BLaER1 treated with 17β-estradiol and CSF1 and Interleukin-3, amounts not matched to agents 10 nM and 100 nM (cell line): ENCODE data around the gene AKR1C2.
"Not testable (repeated sequence)": the region's sequence is repeated elsewhere in the genome, so short reads cannot be mapped to it uniquely, and the experiment has no call there.

Experiments
- H3K27ac ChIP-seq, 11 experiments: shearing (Covaris generic); formaldehyde crosslinking; 2 replicates each; pipeline ENCODE4 v1.8.1; 2022
- H3K27me3 ChIP-seq, 11 experiments: shearing (Covaris generic); formaldehyde crosslinking; 2 replicates each; pipeline ENCODE4 v1.8.1; 2022
- H3K36me3 ChIP-seq, 11 experiments: shearing (Covaris generic); formaldehyde crosslinking; 2 replicates each; pipeline ENCODE4 v1.8.1; 2022
- H3K4me1 ChIP-seq, 10 experiments: shearing (Covaris generic); formaldehyde crosslinking; 2 replicates each; pipeline ENCODE4 v1.8.1; 2022
- H3K4me2 ChIP-seq, 11 experiments: shearing (Covaris generic); formaldehyde crosslinking; 2 replicates each; pipeline ENCODE4 v1.8.1; 2022
- H3K4me3 ChIP-seq, 10 experiments: shearing (Covaris generic); formaldehyde crosslinking; 2 replicates each; pipeline ENCODE4 v1.8.1; 2022
- H3K9ac ChIP-seq, 11 experiments: shearing (Covaris generic); formaldehyde crosslinking; 2 replicates each; pipeline ENCODE4 v1.8.1; 2022
- H3K9me3 ChIP-seq, 11 experiments: shearing (Covaris generic); formaldehyde crosslinking; replicated peaks in 1 of 11; 2 replicates each; pipeline ENCODE4 v1.8.1; 2022
- H4K20me1 ChIP-seq, 11 experiments: shearing (Covaris generic); formaldehyde crosslinking; 2 replicates each; pipeline ENCODE4 v1.8.1; 2022
- Cebpa-rat ChIP-seq, 11 experiments: shearing (Covaris generic); IDR thresholded peaks; 2 replicates each; pipeline ENCODE4 v1.8.1; 2022

AKR1C2 gene

DNA sequence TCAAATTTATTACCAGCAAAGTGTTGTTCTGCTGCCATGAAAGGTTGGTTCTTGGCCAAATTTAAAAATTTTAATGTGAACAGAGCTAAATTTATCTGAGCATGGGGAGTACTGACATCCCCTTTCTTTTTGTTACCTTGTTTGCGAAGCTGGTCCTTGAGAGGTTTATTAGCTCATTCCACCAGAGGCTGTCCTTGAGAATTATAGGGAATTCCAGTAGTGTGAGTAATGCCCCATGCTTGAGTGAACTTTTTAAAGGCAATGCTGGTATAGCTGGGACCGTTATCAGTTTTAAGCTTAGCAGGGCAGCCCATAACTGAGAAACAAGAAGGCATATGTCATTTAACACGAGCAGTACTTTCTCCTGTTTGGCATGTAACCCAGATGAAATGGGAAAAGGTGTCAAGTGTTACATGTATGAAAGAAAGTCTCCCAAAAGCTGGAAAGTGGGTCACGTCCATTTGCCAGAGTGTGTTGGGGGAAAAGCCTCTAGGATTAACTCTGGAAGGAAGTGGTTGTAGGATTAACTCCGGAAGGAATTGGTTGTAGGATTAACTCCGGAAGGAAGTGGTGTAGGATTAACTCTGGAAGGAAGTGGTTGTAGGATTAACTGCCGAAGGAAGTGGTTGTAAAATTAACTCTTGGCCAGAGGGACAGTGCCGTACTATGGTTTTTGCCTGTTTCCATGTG lies 37.3 kb upstream of the AKR1C2 start:
- Histone ChIP-seq H3K27ac (no peak overlapping the region), H3K36me3 (no peaks in the 10 kb centered on the region), H3K4me1 (peaks cover 8 to 15% (median 11%) of the 10 kb centered on the region in 10 experiments; a peak in 16 of 20 replicates), H3K4me2 (peak overlapping the region; percentile 40 to 63 (median 55)), H3K27me3 (no peaks in the 10 kb centered on the region), H3K4me3 (peak overlapping the region in 2 of 10 experiments; percentile 11 to 18; a peak in 1 of 20 replicates), H3K9me3 (peaks cover 26 to 65% (median 38%) of the 10 kb centered on the region in 11 experiments), H3K9ac (no peak overlapping the region), H4K20me1 (no peaks in the 10 kb centered on the region)
- TF ChIP-seq Cebpa-rat (IDR thresholded peaks at IDR 0.05), result no peak

DNA sequence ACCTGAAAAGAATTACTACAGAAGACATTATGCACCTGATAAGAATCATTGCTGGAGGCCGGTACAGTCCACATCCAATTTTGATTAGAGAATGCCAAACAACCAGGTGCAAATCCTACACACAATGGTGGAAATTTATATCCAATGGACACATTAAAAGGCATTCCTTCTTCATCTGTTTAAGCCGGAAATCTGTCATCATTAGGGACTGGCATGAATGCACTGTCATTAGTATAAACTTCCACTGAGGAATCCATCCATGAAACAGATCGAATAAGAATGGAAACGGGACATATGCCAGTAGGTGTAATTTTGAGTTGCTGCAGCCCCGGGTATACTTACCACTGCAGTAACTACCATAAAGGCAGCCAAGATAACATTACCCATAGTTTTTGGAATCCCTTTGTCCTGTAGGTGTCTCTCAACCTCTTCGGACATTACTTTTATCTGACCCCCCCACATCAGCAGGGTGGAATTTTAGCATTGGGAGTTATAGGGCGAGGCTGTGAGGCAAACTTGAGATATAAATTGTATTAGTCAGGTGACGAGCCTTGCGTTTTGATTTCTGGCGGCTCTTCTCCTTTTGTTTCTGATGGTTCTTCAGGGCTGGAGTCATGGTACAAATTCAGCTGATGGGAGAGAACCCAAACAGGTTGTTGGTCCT lies 36.5 kb upstream of the AKR1C2 start:
- no peak for TF ChIP-seq Cebpa-rat (IDR thresholded peaks at IDR 0.05)
- Histone ChIP-seq H4K20me1 (no peaks in the 10 kb centered on the region), H3K4me2 (no peak overlapping the region), H3K27me3 (no peaks in the 10 kb centered on the region), H3K4me3 (no peak overlapping the region), H3K36me3 (no peaks in the 10 kb centered on the region), H3K9ac (no peak overlapping the region), H3K4me1 (peaks cover 8 to 15% (median 11%) of the 10 kb centered on the region in 10 experiments; a peak in 16 of 20 replicates), H3K9me3 (peaks cover 27 to 65% (median 38%) of the 10 kb centered on the region in 11 experiments), H3K27ac (no peak overlapping the region)

DNA sequence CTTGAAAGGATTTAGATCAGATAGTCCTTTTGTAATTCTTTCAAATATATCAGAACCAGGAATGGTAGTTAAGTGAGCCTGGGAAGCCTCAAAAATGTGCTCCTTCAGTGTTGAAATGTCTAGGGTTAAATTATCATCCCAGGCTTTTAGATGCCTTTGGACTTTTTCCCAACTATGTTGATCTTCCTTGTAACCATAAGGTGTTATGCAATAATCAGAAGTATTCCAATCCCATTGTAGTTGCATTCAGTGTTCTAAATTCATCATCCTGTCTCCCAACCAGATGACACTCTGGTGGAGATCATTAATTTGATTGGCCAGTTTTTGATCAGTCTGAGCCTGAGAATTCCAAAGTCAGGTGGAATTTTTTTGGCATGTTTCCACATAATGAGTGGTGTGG lies 35.1 kb upstream of the AKR1C2 start:
- no peak overlapping the region for H3K4me3 ChIP-seq
- H3K36me3 ChIP-seq, result no peaks in the 10 kb centered on the region
- H3K27me3 ChIP-seq, result no peaks in the 10 kb centered on the region
- H3K9me3 ChIP-seq, result peaks cover 36 to 72% (median 52%) of the 10 kb centered on the region in 11 experiments
- H3K27ac ChIP-seq, result no peak overlapping the region
- no peaks in the 10 kb centered on the region for H4K20me1 ChIP-seq
- peaks cover 8 to 15% (median 11%) of the 10 kb centered on the region in 10 experiments; a peak in 16 of 20 replicates for H3K4me1 ChIP-seq
- H3K9ac ChIP-seq, result no peak overlapping the region
- 0 out of 22 replicates have a peak, but pooled peaks of 1 of the 11 experiments have one; percentile 10 for TF ChIP-seq Cebpa-rat (IDR thresholded peaks at IDR 0.05)
- H3K4me2 ChIP-seq, result no peak overlapping the region

DNA sequence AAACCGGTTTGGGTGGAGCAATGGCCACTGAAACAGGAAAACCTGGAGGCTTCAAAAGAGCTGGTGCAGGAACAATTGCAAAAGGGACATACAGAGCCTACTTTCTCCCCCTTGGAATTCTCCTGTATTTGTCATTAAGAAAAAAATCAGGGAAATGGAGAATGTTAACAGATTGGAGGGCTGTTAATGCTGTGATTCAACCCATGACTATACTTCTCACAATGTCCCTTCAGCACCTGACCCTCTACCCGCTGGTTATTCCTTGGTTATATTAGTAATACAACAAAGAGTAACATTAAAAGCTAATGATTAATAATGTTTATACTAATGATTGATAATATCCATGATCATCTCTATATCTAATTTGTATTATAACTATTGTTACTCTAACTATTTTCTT lies 34.4 kb upstream of the AKR1C2 start:
- no peak overlapping the region for H3K4me3 ChIP-seq
- no peaks in the 10 kb centered on the region for H3K36me3 ChIP-seq
- no peak overlapping the region for H3K4me2 ChIP-seq
- H3K27ac ChIP-seq, result no peak overlapping the region
- no peak for TF ChIP-seq Cebpa-rat (IDR thresholded peaks at IDR 0.05)
- H3K4me1 ChIP-seq, result peaks cover 8 to 15% (median 11%) of the 10 kb centered on the region in 10 experiments; a peak in 16 of 20 replicates
- H3K9me3 ChIP-seq, result peaks cover 42 to 76% (median 58%) of the 10 kb centered on the region in 11 experiments
- H3K27me3 ChIP-seq, result no peaks in the 10 kb centered on the region
- H4K20me1 ChIP-seq, result no peaks in the 10 kb centered on the region
- H3K9ac ChIP-seq, result no peak overlapping the region

DNA sequence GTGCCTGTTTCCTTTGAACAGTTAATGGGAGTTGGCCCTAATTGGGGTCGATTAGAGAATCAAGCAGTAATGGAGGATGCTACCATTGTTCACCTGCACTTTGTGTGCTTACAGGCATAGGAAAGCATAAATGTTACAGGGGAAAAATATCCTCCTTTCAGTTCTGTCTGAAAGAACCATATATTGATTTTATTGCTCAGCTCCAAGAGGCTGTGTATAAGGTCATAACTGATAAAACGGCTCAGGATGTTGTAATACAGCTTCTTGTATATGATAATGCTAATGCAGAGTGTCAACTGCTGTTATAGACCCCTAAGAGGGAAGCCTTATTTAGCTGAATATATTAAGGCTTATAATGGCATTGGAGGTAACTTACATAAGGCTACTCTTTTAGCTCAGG lies 32.9 kb upstream of the AKR1C2 start:
- Histone ChIP-seq H3K4me3 (no peak overlapping the region), H3K4me2 (no peak overlapping the region), H3K27ac (no peak overlapping the region), H3K27me3 (no peaks in the 10 kb centered on the region), H3K36me3 (no peaks in the 10 kb centered on the region), H3K9ac (no peak overlapping the region), H3K9me3 (peaks cover 50 to 75% (median 59%) of the 10 kb centered on the region in 11 experiments), H4K20me1 (no peaks in the 10 kb centered on the region), H3K4me1 (peaks cover 3 to 10% (median 7%) of the 10 kb centered on the region in 10 experiments; a peak in 16 of 20 replicates)
- no peak for TF ChIP-seq Cebpa-rat (IDR thresholded peaks at IDR 0.05)

DNA sequence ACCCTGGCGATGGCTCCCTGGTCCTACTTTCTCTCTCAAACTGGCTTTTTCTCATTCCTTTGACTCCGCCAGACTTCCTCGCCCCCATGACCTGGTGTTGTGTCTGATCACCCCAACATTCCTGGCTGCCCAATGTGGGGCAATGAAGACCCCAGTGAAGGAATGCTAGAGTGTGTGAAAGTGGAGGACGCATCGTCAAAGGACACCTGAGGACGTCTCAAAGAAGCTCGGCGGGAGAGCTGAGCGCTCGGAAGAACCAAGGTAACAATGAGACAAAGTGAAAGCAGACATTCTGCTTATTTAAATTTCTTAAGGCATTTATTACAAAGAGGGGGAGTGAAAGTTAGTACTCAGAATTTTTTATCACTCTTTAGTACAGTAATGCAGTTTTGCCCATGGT lies 31.7 kb upstream of the AKR1C2 start:
- Histone ChIP-seq H3K27ac (no peak overlapping the region), H3K4me3 (no peak overlapping the region), H3K4me2 (no peak overlapping the region), H3K27me3 (no peaks in the 10 kb centered on the region), H3K9me3 (peaks cover 52 to 75% (median 59%) of the 10 kb centered on the region in 11 experiments), H3K4me1 (no peaks in the 10 kb centered on the region), H4K20me1 (no peaks in the 10 kb centered on the region), H3K36me3 (no peaks in the 10 kb centered on the region), H3K9ac (no peak overlapping the region)
- TF ChIP-seq Cebpa-rat (IDR thresholded peaks at IDR 0.05), result no peak

DNA sequence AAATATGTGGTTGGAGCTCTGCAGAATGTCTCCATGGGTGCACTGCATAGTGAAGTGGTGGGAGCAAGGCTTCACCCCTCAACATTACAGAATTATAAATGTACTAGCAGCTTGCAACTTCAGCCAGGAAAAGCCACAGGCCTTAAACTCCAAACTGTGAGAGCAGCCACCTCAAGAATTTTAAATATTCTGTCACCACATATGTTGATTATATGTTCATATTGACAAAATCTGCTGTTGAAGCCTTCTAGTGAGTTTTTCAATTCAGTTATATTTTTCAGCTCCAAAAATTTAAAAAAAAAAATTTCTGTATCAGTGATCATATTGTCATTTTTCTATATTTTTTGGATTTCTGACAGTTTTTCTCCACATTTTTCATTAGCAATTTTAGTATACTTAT lies 30.9 kb upstream of the AKR1C2 start:
- H3K27ac ChIP-seq, result no peak overlapping the region
- no peak overlapping the region for H3K9ac ChIP-seq
- no peaks in the 10 kb centered on the region for H4K20me1 ChIP-seq
- no peaks in the 10 kb centered on the region for H3K27me3 ChIP-seq
- H3K36me3 ChIP-seq, result no peaks in the 10 kb centered on the region
- H3K9me3 ChIP-seq, result peaks cover 56 to 75% (median 61%) of the 10 kb centered on the region in 11 experiments
- no peak overlapping the region for H3K4me3 ChIP-seq
- TF ChIP-seq Cebpa-rat (IDR thresholded peaks at IDR 0.05), result no peak
- no peaks in the 10 kb centered on the region for H3K4me1 ChIP-seq
- H3K4me2 ChIP-seq, result no peak overlapping the region

DNA sequence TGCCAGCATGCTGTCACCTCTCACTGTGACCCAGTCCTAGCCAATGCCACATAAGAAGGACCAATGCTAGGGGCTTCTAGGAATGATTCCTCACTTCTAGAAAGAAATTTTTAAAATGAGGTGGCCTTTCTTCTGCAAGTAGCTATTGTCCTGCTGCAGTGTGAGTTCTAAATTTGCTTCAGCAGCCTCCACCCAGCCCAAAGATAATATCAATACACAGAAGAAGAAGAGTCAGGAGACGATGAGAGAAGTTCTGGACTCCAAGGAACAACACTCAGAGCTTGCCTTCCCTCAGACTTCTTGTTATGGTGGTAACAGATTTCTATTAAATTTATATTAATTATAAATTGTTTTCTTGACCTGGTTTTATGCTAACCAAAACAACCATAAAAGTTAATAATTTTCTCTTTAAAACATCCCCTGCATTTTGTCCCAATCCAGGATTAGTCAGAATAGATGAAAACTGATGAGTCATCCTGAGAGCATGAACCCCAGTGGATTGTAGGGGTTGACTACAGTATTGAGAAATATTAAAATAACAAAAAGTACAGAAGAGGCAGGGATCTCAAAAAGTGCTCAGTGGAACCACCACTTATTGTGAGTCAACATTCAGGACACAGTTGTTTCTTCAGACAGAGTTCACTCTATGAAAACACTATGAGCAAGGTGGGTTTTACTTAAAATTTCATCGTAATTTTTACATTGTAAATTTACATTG lies 29.6 kb upstream of the AKR1C2 start:
- Histone ChIP-seq H3K4me3 (no peak overlapping the region), H3K9me3 (peaks cover 56 to 75% (median 64%) of the 10 kb centered on the region in 11 experiments), H3K36me3 (no peaks in the 10 kb centered on the region), H3K9ac (no peak overlapping the region), H3K4me1 (no peaks in the 10 kb centered on the region), H3K4me2 (no peak overlapping the region), H3K27ac (no peak overlapping the region), H3K27me3 (no peaks in the 10 kb centered on the region), H4K20me1 (no peaks in the 10 kb centered on the region)
- no peak for TF ChIP-seq Cebpa-rat (IDR thresholded peaks at IDR 0.05)

DNA sequence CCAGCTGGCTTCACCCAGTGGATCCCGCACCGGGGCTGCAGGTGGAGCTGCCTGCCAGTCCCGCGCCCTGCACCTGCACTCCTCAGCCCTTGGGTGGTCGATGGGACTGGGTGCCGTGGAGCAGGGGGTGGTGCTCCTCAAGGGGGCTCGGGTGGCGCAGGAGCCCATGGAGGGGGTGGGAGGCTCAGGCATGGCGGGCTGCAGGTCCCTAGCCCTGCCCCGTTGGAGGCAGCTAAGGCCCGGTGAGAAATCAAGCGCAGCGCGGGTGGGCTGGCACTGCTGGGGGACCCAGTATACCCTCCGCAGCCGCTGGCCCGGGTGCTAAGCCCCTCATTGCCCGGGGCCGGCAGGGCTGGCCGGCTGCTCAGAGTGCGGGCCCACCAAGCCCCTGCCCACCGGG lies 28.8 kb upstream of the AKR1C2 start:
- H3K9me3 ChIP-seq, result peaks cover 54 to 69% (median 64%) of the 10 kb centered on the region in 11 experiments
- not testable (repeated sequence) for H3K27ac ChIP-seq, H3K36me3 ChIP-seq

DNA sequence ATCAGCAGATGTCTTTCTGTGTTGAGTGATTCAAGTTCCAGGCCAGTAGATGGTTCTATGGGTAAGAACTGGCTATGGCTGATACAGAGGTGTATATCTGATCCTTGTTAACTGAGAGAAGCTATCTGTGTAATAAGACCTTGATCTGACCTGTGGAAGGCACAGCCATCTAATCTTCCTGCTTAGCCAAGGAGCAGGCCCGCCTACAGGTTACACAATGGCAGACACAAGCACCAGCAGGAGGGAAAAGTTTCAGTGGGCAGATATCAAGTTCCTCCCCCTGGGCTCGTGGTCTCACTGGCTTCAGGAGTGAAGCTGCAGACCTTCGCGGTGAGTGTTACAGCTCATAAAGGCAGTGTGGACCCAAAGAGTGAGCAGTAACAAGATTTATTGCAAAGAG lies 27.9 kb upstream of the AKR1C2 start:
- not testable (repeated sequence) for H3K4me2 ChIP-seq, H3K9ac ChIP-seq, H4K20me1 ChIP-seq, H3K36me3 ChIP-seq, H3K4me1 ChIP-seq, H3K27me3 ChIP-seq, H3K27ac ChIP-seq, H3K4me3 ChIP-seq
- H3K9me3 ChIP-seq, result peaks cover 58 to 71% (median 65%) of the 10 kb centered on the region in 11 experiments

More for the DNA sequence above, 28.8 kb upstream of the AKR1C2 start:
- not testable (repeated sequence) for H3K4me3 ChIP-seq, H3K9ac ChIP-seq, H3K4me2 ChIP-seq, H3K27me3 ChIP-seq, H3K4me1 ChIP-seq, H4K20me1 ChIP-seq
